T-helper 9 cell (primary cell): ENCODE data around the gene TRABD.
"Not testable (repeated sequence)": the region's sequence is repeated elsewhere in the genome, so short reads cannot be mapped to it uniquely, and the experiment has no call there.

ENCODE experiments used
- DNase-seq: peaks from one replicate; pipeline ENCODE4 v3.0.0-alpha.2; 2020

Gene TRABD

GRCh38 chr22:50151571-50152537, 33.9 kb upstream of the TRABD start:
- no peak for DNase-seq

GRCh38 chr22:50153056-50153755, 32.5 kb upstream of the TRABD start:
- DNase-seq: no peak

GRCh38 chr22:50153756-50154140, 32.0 kb upstream of the TRABD start:
- no peak for DNase-seq

GRCh38 chr22:50157709-50158375, 27.9 kb upstream of the TRABD start:
- DNase-seq: no peak

- DNase-seq: no peak
Measured at GRCh38 chr22:50160947-50161346, 24.8 kb upstream of the TRABD start.

- no peak for DNase-seq
Measured at GRCh38 chr22:50161508-50162390, 24.0 kb upstream of the TRABD start.

GRCh38 chr22:50162391-50162956, 23.2 kb upstream of the TRABD start:
- DNase-seq: no peak

GRCh38 chr22:50165436-50166123, 20.1 kb upstream of the TRABD start:
- no peak for DNase-seq

GRCh38 chr22:50167689-50168489, 17.8 kb upstream of the TRABD start:
- no peak for DNase-seq

GRCh38 chr22:50168490-50169180, 17.1 kb upstream of the TRABD start:
- DNase-seq: not testable (repeated sequence)

- no peak for DNase-seq
Measured at GRCh38 chr22:50169181-50169759, 16.4 kb upstream of the TRABD start.

GRCh38 chr22:50169774-50170341, 15.9 kb upstream of the TRABD start:
- no peak for DNase-seq

GRCh38 chr22:50170453-50171318, 15.0 kb upstream of the TRABD start, which contains the start of gene PANX2:
TSS of gene PANX2 (plus strand) at chr22:50170731. CDS start at chr22:50170731, 0 bp downstream.
- no peak for DNase-seq

GRCh38 chr22:50171319-50171964, 14.3 kb upstream of the TRABD start:
- no peak for DNase-seq

- no peak for DNase-seq
Measured at GRCh38 chr22:50171965-50172421, 13.7 kb upstream of the TRABD start.

GRCh38 chr22:50173311-50173982, 12.3 kb upstream of the TRABD start:
- no peak for DNase-seq

- DNase-seq: no peak
Measured at GRCh38 chr22:50173983-50174355, 11.7 kb upstream of the TRABD start.
